AG08395 (cell line): Measurements from ENCODE around the gene ACIN1.

Experiments used
- DNase-seq: peaks from one replicate; pipeline ENCODE4 v3.0.0; 2012; ENCODE audit warnings: mixed read lengths, low spot score

The ACIN1 gene

GRCh38 chr14:23094666-23095195 lies at the start of gene ACIN1:
TSS of gene ACIN1 (minus strand) at chr14:23095136. CDS start at chr14:23095112, 24 bp downstream.
- peak; percentile 85 for DNase-seq

GRCh38 chr14:23143911-23144310 lies 49.0 kb upstream of the ACIN1 start:
- no peak for DNase-seq

GRCh38 chr14:23142826-23143225 lies 47.9 kb upstream of the ACIN1 start:
- DNase-seq, result no peak

- DNase-seq, result peak; percentile 82
Measured at GRCh38 chr14:23141706-23142444, 46.9 kb upstream of the ACIN1 start.

- no peak for DNase-seq
Measured at GRCh38 chr14:23140371-23140770, 45.4 kb upstream of the ACIN1 start.

GRCh38 chr14:23139874-23140273 lies 44.9 kb upstream of the ACIN1 start:
- no peak for DNase-seq

GRCh38 chr14:23137813-23138535 lies 43.0 kb upstream of the ACIN1 start:
- DNase-seq, result no peak

- no peak for DNase-seq
Measured at GRCh38 chr14:23137192-23137812, 42.4 kb upstream of the ACIN1 start.

GRCh38 chr14:23136566-23137133 lies 41.7 kb upstream of the ACIN1 start:
- no peak for DNase-seq

- no peak for DNase-seq
Measured at GRCh38 chr14:23132970-23133369, 38.0 kb upstream of the ACIN1 start.

GRCh38 chr14:23131482-23131881 lies 36.5 kb upstream of the ACIN1 start:
- no peak for DNase-seq

GRCh38 chr14:23130871-23131270 lies 35.9 kb upstream of the ACIN1 start:
- no peak for DNase-seq

GRCh38 chr14:23129759-23130316 lies 34.9 kb upstream of the ACIN1 start:
- DNase-seq, result no peak

GRCh38 chr14:23128969-23129758 lies 34.2 kb upstream of the ACIN1 start:
- no peak for DNase-seq

GRCh38 chr14:23127861-23128260 lies 32.9 kb upstream of the ACIN1 start:
- DNase-seq, result no peak

- DNase-seq, result no peak
Measured at GRCh38 chr14:23126548-23127278, 31.8 kb upstream of the ACIN1 start.

GRCh38 chr14:23125933-23126524 lies 31.1 kb upstream of the ACIN1 start:
- DNase-seq, result no peak

GRCh38 chr14:23125011-23125410 lies 30.1 kb upstream of the ACIN1 start:
- peak; percentile 59 for DNase-seq

- DNase-seq, result no peak
Measured at GRCh38 chr14:23124337-23124954, 29.5 kb upstream of the ACIN1 start.

GRCh38 chr14:23123419-23123818 lies 28.5 kb upstream of the ACIN1 start:
- DNase-seq, result peak; percentile 52
